Astrocyte (in vitro differentiated cells and primary cell): Measurements from ENCODE around the gene CDC20.

Experiments
- CTCF ChIP-seq: IDR thresholded peaks from 2 replicates; pipeline ENCODE4 v1.5.1; 2011; ENCODE audit warnings: low read depth, mild to moderate bottlenecking, inconsistent platforms, low read length, moderate library complexity; ENCODE audit not compliant: insufficient read depth
- EZH2 ChIP-seq: IDR thresholded peaks from 2 replicates; pipeline ENCODE4 v1.6.1; 2012; ENCODE audit warnings: mild to moderate bottlenecking, low read length, inconsistent platforms; ENCODE audit not compliant: insufficient read depth

DNA sequence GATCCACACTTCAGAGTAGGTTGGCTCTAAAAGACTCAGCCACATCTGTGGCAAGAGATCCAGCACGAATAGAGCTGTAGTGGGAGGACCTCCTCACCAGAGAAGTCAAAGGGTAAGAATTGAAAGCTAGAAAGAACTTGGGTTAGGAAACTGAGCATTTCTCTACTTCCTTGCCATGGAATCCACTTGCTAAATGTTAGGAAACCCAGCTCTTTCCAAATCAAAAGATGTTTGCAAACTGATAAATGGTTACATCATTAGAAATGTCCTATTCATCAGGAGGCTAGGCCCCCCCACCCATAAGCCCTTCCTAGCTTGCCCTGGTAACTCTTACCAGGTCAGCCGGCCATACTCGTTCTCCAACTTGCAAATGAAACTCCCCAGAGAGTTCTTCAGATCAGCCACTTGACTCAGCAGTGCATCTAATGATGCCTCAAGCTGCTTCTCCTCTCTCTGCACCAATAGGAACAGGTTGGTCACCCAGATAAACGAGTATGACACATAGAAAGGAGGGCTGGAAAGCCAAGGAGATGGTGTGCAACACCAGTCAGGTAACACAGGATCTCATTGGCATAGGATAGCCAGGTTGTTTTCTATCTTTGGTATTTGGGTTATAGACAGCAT, 29.3 kb downstream of the CDC20 start:
- TF ChIP-seq CTCF, result no peak
- no peak for TF ChIP-seq EZH2
